Ramos (cell line): ENCODE results near the gene DNAJB14.

Experiments
- in situ Hi-C: fragments of 300-500 bp; cut with MboI; formaldehyde crosslinking; loops from one replicate; pipeline ENCODE4 v1.14.3; 2022; ENCODE audit warnings: low sequenced_read_pairs; ENCODE audit not compliant: unreplicated experiment

DNAJB14 gene

DNA sequence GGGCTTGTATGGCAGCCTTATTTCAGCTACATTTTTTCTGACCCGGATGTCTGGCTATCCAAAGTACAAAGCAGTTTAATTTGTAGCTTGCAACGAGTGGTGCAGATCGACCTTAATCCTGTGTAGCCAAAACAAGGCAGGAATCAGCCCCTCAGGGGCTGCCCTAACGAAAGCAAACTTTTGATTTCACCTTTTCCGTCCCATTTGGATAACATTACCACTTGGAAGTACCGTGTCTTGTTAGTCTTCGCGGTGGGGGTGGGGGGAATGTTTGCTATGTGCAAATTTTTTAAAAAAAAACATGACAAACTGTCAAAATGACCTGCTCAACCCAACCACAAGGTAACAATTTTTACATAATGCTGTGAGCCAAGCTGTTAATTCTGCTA is 766 bp upstream of the DNAJB14 start:
- in situ Hi-C loops: loop anchor here (10.0 kb wide), 1 partner anchor 132 kb away; the partner anchor contains the start of gene DAPP1

DNA sequence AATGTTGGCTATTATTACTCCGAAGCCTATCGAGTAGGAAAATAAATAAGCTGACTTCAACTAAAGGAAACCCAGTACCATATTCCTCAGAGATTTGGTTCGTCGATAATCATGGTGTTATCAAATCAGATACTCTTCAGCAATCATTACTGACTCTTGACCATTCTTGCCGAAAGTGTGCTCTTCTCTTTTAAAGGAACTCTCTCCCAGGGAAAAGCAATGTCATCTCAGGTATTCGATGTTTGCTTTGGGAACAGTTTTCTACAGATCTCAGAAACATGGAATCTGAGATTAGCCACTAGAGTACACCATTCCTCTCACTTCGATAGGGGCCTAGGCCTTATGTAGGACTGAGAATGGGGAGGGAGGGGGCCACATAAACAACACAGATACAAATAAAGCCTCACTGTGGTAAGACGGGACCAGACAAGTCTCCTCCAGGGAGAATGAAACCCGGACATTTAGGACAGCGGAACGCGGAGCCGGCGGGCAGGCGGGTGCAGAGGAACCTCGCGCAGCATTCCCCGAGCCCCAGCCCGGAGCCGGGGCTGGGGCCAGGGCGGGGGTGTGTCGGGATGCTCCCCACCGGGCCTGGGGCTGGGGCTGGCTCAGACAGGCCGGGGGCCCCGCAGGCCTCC is 581 bp downstream of the DNAJB14 start:
- in situ Hi-C loops: loop anchor here (10.0 kb wide), 1 partner anchor 131 kb away; the partner anchor contains the start of gene DAPP1

DNA sequence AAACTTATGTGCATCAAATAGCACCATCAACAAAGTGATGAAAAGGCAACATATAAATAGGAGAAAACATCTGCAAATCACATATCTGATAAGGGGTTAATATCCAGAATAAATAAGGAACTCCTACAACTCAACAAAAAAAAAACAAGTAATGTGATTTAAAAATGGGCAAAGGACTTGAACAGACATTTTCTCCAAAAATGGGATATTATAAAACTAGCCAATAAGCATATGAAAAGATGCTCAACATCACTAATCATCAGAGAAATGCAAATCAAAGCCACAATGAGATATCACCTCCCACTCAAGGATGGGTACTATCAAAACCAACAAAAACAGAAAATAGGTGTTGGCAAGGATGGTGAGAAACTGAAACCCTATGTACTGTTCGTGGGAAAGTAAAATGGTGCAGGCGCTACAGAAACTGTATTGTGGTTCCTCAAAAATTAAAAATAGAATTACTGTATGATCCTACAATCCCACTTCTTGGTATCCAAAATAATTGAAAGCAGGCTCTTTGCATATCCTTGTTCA is 2.4 kb downstream of the DNAJB14 start:
- in situ Hi-C loops: loop anchor here (10.0 kb wide), 1 partner anchor 129 kb away; the partner anchor contains the start of gene DAPP1

DNA sequence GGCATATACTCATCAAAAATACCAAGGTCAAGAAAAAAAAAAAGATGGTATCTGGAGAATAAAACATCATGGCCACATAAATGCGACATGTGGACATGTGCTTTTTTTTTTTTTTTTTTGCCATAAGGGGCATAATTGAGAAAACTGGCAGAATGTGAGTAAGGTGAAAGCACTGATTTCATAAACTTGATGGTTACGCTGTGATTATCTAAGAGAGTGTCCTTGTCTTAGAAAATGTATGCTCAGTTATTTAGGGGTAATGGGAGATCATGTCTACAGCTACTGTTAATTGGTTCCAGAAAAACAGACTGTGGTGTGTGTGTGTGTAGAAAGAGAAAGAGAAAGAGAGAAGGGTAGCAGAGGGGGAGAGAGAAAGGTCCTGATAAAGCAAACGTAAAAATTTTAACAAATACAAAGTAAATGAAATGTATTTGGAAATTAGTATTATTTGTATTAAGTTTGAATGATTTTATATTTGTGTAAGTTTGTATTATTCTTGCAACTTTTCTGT is 8.1 kb downstream of the DNAJB14 start:
- in situ Hi-C loops: no loop called here

- in situ Hi-C loops: no loop called here
Observed at GRCh38 chr4:99934891-99935290, 11.5 kb downstream of the DNAJB14 start.

DNA sequence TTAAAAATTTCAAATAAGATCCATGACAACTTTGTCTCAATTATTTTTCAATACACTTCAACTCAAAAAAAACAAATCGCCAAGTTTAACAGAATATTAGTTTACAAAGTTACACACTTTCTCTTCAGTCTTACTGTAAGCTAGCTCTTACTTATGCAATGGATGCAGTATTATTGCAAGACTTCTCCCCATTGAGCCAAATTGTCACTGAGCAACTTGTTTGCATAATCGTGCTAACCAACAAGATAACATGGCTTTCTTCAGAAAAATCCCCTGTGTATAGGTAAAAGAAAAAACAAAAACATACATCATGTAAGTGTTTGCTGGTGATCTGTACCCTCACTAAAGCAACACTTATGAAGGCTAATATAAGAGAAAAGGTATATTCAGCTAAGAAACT is 18.9 kb downstream of the DNAJB14 start:
- in situ Hi-C loops: no loop called here

DNA sequence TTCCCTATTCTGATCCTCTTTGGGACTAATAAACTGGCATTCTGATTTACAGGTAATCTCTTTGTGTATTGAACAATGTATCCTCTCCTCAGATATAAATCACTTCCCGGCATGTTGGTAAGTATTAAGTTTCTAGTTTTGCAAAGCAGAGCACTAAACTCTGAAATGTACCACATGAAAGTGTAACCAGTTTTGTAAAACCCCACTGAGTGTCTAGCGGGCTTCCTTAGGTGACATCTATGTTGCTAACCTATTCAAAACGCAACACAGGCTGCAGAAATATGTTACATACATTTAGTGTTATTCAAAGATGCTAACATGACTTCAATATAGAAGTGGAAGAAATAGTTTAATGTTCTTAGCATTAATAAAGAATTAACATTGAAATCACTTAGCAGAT is 25.2 kb downstream of the DNAJB14 start:
- in situ Hi-C loops: no loop called here

- in situ Hi-C loops: no loop called here
Observed at GRCh38 chr4:99918656-99919055, 27.8 kb downstream of the DNAJB14 start.

GRCh38 chr4:99917575-99917974 is 28.8 kb downstream of the DNAJB14 start:
- in situ Hi-C loops: no loop called here

DNA sequence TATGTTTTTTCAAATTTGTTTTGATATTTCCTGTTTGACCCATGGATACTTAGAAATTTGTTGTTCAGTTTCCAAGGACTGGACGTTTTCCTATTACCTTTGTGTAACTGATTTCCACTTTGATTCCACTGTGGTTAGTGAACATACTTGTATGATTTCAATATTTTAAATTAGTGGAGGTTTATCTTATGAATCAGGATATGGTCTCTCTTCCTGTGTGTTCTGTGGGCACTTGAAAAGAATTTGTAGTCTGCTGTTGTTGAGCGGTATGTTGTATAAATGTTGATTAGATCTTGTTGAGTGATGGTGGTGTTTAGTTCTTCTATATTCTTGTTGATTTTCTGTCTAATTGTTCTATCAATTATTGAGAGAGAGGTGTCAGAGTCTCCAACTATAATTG is 31.0 kb downstream of the DNAJB14 start:
- in situ Hi-C loops: no loop called here

DNA sequence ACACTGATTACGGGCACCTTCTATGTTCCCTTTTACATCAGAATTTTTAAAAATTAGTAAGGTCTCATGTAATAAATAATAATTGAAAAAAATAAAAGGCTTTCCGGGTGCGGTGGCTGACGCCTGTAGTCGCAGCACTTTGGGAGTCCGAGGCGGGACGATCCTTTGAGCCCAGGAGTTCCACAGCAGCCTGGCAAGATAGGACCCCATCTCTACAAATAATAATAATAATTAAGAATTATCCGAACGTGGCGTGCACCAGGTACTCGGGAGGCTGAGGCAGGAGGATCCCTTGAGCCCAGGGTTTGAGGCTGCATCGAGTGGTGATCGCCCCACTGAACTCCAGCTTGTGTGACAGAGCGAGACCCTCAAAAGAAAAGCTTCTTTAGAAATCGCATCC is 51.4 kb downstream of the DNAJB14 start:
- in situ Hi-C loops: loop anchor here (25.0 kb wide), 1 partner anchor 333 kb away; the partner anchor contains the start of genes MTTP and TRMT10A

DNA sequence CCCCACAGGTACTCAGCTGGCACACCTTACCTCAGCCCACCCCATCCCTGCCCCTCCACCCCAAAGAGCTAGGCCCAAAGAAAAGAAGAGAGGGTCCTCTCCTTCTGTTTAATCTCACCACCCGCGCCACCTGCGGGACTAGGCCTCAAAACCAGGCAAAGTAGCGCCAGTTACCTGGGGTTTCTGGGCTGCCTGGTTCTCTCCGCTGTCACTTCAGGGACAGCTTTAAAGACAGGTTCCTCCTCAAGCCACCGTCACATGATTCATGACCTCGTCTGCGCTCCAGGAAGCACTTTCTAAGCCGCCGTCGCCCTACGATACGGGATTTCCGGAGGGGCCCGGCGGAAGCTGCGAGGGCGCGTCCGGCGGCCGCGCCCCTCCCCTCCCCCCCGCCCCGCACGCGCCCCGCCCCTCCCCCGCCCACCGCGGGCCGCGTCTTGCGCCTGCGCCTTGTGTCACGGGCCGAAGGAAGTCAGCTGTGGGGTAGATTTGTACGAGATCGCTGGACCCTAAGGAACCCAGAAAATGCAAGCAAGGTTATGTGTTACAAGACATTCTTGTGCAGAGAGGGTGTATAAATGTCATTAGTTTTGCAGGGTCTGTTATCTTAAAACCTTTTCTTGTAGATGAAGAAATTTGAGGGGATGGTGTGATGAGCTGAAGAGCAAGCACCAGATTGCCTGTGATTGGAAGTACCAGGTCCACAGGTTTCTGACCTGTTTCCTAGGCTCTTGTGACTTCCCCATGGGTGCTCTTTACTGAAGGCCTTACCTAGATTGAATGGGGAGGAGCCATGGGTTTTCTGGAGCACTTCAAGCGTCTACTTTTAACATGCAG is 52.0 kb downstream of the DNAJB14 start, which contains the start of gene LAMTOR3:
LAMTOR3 (minus strand) TSS at position 267 of the 837 bp plus-strand sequence. CDS start 464 bp downstream, outside the sequence.
- in situ Hi-C loops: loop anchor here (25.0 kb wide), 1 partner anchor 332 kb away; the partner anchor contains the start of genes MTTP and TRMT10A

- in situ Hi-C loops: loop anchor here (25.0 kb wide), 1 partner anchor 331 kb away; the partner anchor contains the start of genes MTTP and TRMT10A
Observed at GRCh38 chr4:99893839-99894160, 52.6 kb downstream of the DNAJB14 start.

GRCh38 chr4:99893029-99893428 is 53.4 kb downstream of the DNAJB14 start:
- in situ Hi-C loops: loop anchor here (25.0 kb wide), 1 partner anchor 331 kb away; the partner anchor contains the start of genes MTTP and TRMT10A

GRCh38 chr4:99891351-99891750 is 55.1 kb downstream of the DNAJB14 start:
- in situ Hi-C loops: loop anchor here (25.0 kb wide), 1 partner anchor 329 kb away; the partner anchor contains the start of genes MTTP and TRMT10A

- in situ Hi-C loops: loop anchor here (25.0 kb wide), 1 partner anchor 326 kb away; the partner anchor contains the start of genes MTTP and TRMT10A
Observed at GRCh38 chr4:99887837-99888236, 58.6 kb downstream of the DNAJB14 start.

DNA sequence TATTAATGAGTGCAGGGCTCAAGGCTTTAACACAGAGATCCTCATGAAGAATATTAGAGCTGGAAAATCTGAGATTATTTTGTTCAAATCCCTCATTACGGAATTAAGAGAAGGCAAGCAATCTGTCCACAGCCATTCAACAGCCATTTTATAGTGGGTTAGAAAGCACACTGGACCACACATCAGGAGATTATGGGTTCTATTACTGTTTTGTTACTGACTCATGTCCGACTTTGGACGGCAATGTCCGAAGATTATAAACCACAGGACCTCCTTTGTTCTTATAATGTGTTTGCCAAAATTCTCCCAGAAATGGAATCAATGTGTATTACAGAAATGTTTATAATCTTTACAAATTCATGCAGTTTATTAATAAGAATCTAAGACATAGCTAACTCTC is 60.3 kb downstream of the DNAJB14 start:
- in situ Hi-C loops: loop anchor here (25.0 kb wide), 1 partner anchor 324 kb away; the partner anchor contains the start of genes MTTP and TRMT10A

- in situ Hi-C loops: loop anchor here (25.0 kb wide), 1 partner anchor 323 kb away; the partner anchor contains the start of genes MTTP and TRMT10A
Observed at GRCh38 chr4:99885687-99886086, 60.7 kb downstream of the DNAJB14 start.

DNA sequence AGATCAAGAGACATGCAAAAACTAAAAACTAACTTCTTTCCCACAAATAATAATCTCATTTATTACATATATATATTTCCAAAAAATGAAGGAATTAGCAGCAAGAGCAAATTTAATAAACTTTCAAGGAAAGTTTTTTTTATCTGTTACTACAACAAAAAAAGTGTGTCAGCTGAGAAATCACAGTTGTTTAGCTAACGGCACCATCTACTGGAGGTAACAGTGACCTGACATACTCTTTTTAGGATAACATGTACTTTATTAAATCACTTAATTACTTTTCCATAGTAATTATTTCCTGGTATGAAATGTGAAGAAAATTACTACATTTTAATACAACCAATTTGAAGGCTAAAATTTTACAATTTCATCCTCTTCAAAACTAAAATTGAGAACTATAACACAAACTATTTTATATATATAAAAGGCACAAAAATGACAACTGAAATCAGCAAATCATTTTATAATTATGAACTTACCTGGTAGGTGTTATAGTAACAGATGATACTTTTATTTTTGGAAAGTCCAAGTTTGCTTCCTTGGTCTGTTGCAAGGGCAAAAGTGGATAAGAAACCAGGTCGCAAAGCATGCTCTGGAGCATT is 61.3 kb downstream of the DNAJB14 start:
- in situ Hi-C loops: loop anchor here (25.0 kb wide), 1 partner anchor 323 kb away; the partner anchor contains the start of genes MTTP and TRMT10A

DNA sequence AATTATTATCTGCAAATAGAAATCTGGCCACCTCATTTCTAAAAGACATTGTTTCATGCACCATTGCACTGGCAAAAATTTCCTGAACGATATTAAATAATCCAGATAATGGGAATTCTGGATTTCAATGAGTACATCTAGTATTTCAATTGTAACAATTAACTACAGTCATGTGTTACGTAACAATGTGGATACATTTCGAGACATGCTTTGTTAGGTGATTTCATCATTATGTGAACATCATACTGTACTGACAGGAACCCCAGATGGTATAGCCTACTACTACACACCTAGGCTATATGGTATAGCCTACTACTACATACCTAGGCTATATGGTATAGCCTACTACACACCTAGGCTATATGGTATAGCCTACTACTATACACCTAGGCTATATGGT is 67.0 kb downstream of the DNAJB14 start:
- in situ Hi-C loops: loop anchor here (25.0 kb wide), 1 partner anchor 317 kb away; the partner anchor contains the start of genes MTTP and TRMT10A
